H9 (cell line): ENCODE data around the gene LMAN1. TPM values are rescaled to one million over a fixed set of nuclear protein-coding genes. Genes with fewer than 3 reads are reported as not detected.

Source experiments
- DNase-seq: peaks from one replicate; pipeline ENCODE4 v3.0.0-alpha.2; 2017
- H2AFZ ChIP-seq: one replicate; pipeline ENCODE4 v1.6.1; 2013; ENCODE audit warnings: mild to moderate bottlenecking, low read length, control low read depth, moderate library complexity
- H2AK5ac ChIP-seq: 2 replicates; pipeline ENCODE4 v1.6.1; 2013; ENCODE audit warnings: low read length, control low read depth, mixed read lengths; ENCODE audit not compliant: insufficient read length
- H2BK120ac ChIP-seq: one replicate; pipeline ENCODE4 v1.6.1; 2013; ENCODE audit warnings: low read depth, mild to moderate bottlenecking, low read length, control low read depth, inconsistent platforms; ENCODE audit not compliant: poor library complexity, severe bottlenecking
- H2BK12ac ChIP-seq: 2 replicates; pipeline ENCODE4 v1.6.1; 2013; ENCODE audit warnings: low read length, control low read depth, mixed read lengths, low read depth; ENCODE audit not compliant: insufficient read length
- H2BK15ac ChIP-seq: 2 replicates; pipeline ENCODE4 v1.6.1; 2013; ENCODE audit warnings: low read depth, low read length, control low read depth
- H2BK20ac ChIP-seq: one replicate; pipeline ENCODE4 v1.6.1; 2013; ENCODE audit warnings: low read depth, mild to moderate bottlenecking, low read length, control low read depth, inconsistent platforms; ENCODE audit not compliant: poor library complexity, severe bottlenecking
- H2BK5ac ChIP-seq: 2 replicates; pipeline ENCODE4 v1.6.1; 2013; ENCODE audit warnings: low read length, control low read depth, mixed read lengths; ENCODE audit not compliant: insufficient read length
- H3K14ac ChIP-seq: 2 replicates; pipeline ENCODE4 v1.6.1; 2013; ENCODE audit warnings: low read length, control low read depth; ENCODE audit not compliant: insufficient read depth
- H3K18ac ChIP-seq: 2 replicates; pipeline ENCODE4 v1.6.1; 2013; ENCODE audit warnings: low read depth, mild to moderate bottlenecking, mixed read lengths, low read length, control low read depth; ENCODE audit not compliant: insufficient read length
- H3K23ac ChIP-seq: 2 replicates; pipeline ENCODE4 v1.6.1; 2013; ENCODE audit warnings: low read length, control low read depth, mixed read lengths, low read depth; ENCODE audit not compliant: insufficient read length
- H3K23me2 ChIP-seq: 2 replicates; pipeline ENCODE4 v1.6.1; 2013; ENCODE audit warnings: low read depth, mild to moderate bottlenecking, mixed read lengths, low read length, control low read depth; ENCODE audit not compliant: insufficient read length, poor library complexity, severe bottlenecking
- H3K27ac ChIP-seq: 2 replicates; pipeline ENCODE4 v1.5.1; 2013; ENCODE audit warnings: low read length, control low read depth, mixed read lengths, low read depth; ENCODE audit not compliant: insufficient read length
- H3K27me3 ChIP-seq: 2 replicates; pipeline ENCODE4 v1.6.1; 2013; ENCODE audit warnings: low read length, control low read depth, inconsistent platforms; ENCODE audit not compliant: insufficient read depth
- H3K4ac ChIP-seq: 2 replicates; pipeline ENCODE4 v1.6.1; 2013; ENCODE audit warnings: low read depth, mild to moderate bottlenecking, control low read depth, inconsistent platforms, low read length, moderate library complexity
- H3K4me1 ChIP-seq: 2 replicates; pipeline ENCODE4 v1.6.1; 2013; ENCODE audit warnings: low read length, control low read depth, inconsistent platforms; ENCODE audit not compliant: insufficient read depth
- H3K4me2 ChIP-seq: 2 replicates; pipeline ENCODE4 v1.6.1; 2013; ENCODE audit warnings: low read length, control low read depth, mixed read lengths; ENCODE audit not compliant: insufficient read length, insufficient read depth
- H3K56ac ChIP-seq: 2 replicates; pipeline ENCODE4 v1.6.1; 2013; ENCODE audit warnings: low read depth, mild to moderate bottlenecking, mixed read lengths, low read length, control low read depth; ENCODE audit not compliant: insufficient read length
- H3K79me1 ChIP-seq: 2 replicates; pipeline ENCODE4 v1.6.1; 2013; ENCODE audit warnings: low read depth, mild to moderate bottlenecking, moderate library complexity, low read length, control low read depth, inconsistent platforms; ENCODE audit not compliant: insufficient read depth, poor library complexity, severe bottlenecking
- H3K79me2 ChIP-seq: 2 replicates; pipeline ENCODE4 v1.6.1; 2013; ENCODE audit warnings: low read length, control low read depth, inconsistent platforms; ENCODE audit not compliant: insufficient read depth
- H3K9ac ChIP-seq: 2 replicates; pipeline ENCODE4 v1.6.1; 2013; ENCODE audit warnings: low read length, control low read depth, mixed read lengths; ENCODE audit not compliant: insufficient read length; ENCODE audit errors: extremely low read depth
- H3K9me3 ChIP-seq: one replicate; pipeline ENCODE4 v1.6.1; 2013; ENCODE audit warnings: low read depth, low read length, inconsistent platforms; ENCODE audit not compliant: control insufficient read depth
- H3T11ph ChIP-seq: one replicate; pipeline ENCODE4 v1.6.1; 2013; ENCODE audit warnings: mild to moderate bottlenecking, low read length, control low read depth, inconsistent platforms
- H4K20me1 ChIP-seq: one replicate; pipeline ENCODE4 v1.6.1; 2013; ENCODE audit not compliant: control insufficient read depth, insufficient read length, insufficient read depth
- H4K5ac ChIP-seq: 2 replicates; pipeline ENCODE4 v1.6.1; 2013; ENCODE audit warnings: low read depth, mild to moderate bottlenecking, mixed read lengths, low read length, control low read depth; ENCODE audit not compliant: insufficient read length
- H4K8ac ChIP-seq: replicated peaks from 2 replicates; pipeline ENCODE4 v1.6.1; 2013; ENCODE audit warnings: low read length, control low read depth, mixed read lengths, low read depth; ENCODE audit not compliant: insufficient read length
- H4K91ac ChIP-seq: 2 replicates; pipeline ENCODE4 v1.6.1; 2013; ENCODE audit warnings: low read depth, mild to moderate bottlenecking, moderate library complexity, mixed read lengths, low read length, control low read depth; ENCODE audit not compliant: insufficient read length
- H3K27ac Mint-ChIP-seq, 3 experiments: 2 replicates in 2 of 3; 3 replicates in 1 of 3; pipeline ENCODE4 v1.8.0; 2020 to 2021; ENCODE audit warnings: mixed read lengths in 3 of 3, mild to moderate bottlenecking in 1 of 3, moderate library complexity in 1 of 3
- H3K27me3 Mint-ChIP-seq: 2 replicates; pipeline ENCODE4 v1.8.0; 2021; ENCODE audit warnings: low read depth, mild to moderate bottlenecking, moderate library complexity, mixed read lengths
- H3K36me3 Mint-ChIP-seq, 3 experiments: 2 replicates in 2 of 3; 3 replicates in 1 of 3; pipeline ENCODE4 v1.8.0; 2020 to 2021; ENCODE audit warnings: low read depth in 3 of 3, mixed read lengths in 3 of 3; ENCODE audit not compliant: insufficient read depth in 1 of 3
- H3K4me1 Mint-ChIP-seq, 2 experiments: 2 replicates each; pipeline ENCODE4 v1.8.0; 2020; ENCODE audit warnings: mixed read lengths in 2 of 2
- H3K4me3 Mint-ChIP-seq, 2 experiments: 2 replicates in 1 of 2; 3 replicates in 1 of 2; pipeline ENCODE4 v1.8.0; 2020 to 2021; ENCODE audit warnings: mild to moderate bottlenecking in 2 of 2, mixed read lengths in 2 of 2, moderate library complexity in 1 of 2
- H3K9me3 Mint-ChIP-seq, 2 experiments: 2 replicates in 1 of 2; 3 replicates in 1 of 2; pipeline ENCODE4 v1.8.0; 2020; ENCODE audit warnings: mild to moderate bottlenecking in 2 of 2, mixed read lengths in 2 of 2, moderate library complexity in 1 of 2
- WGBS: extraction: QIAGEN DNeasy Blood & Tissue Kit; methylation state at CpG from one replicate; pipeline ENCODE4 v1.1.7; 2013; ENCODE audit warnings: missing lambda C conversion rate, low lambda C conversion rate, mixed read lengths; ENCODE audit not compliant: insufficient read length; ENCODE audit errors: extremely low coverage; 5-methylcytosine and 5-hydroxymethylcytosine counted together
- total RNA-seq: library from RNA; stranded (reverse); gene quantifications from 2 replicates; pipeline ENCODE4 v1.2.1, GENCODE V29; 2021
- TF ChIP-seq, protein P1 (sequence below): fragments of 200-600 bp; sonication (generic); conservative IDR thresholded peaks from 3 replicates; pipeline ENCODE4 v1.8.0; 2021; ENCODE audit warnings: antibody characterized with exemption, mild to moderate bottlenecking

Gene LMAN1
- total RNA-seq, 1 experiment from 2014 or later: 63.6 TPM

DNA sequence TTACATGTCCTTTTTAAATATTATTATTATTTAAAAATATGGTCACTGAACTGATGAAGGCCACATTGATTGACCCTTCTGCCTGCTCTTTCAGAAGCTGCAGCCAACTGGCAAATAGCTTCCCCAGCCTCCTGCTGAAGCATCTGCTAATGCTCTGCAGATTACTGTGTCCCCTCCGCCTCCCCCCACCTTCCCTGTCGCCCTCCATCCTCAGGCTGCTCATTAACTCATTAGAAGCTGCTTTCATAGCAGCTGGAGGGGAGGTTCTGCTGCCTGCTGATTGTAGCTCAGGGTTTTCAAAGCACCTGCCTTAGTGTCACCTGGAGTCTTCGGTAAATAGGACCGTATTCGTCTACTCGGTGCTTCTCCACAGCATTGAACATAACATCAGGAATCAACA lies 24.8 kb upstream of the LMAN1 start:
- H3K4me1 Mint-ChIP-seq: peaks cover 29 to 50% of the 10 kb centered on the region in 2 experiments
- WGBS: no CpG with 5 or more reads among the region's 6 CpGs
- H2BK20ac ChIP-seq: no peak overlapping the region

More for the DNA sequence above, 24.8 kb upstream of the LMAN1 start:
- Histone ChIP-seq H3T11ph (no peak overlapping the region), H3K14ac (no peak overlapping the region), H3K4ac (no peak overlapping the region), H4K5ac (no peak overlapping the region), H3K9ac (no peak overlapping the region), H3K56ac (no peak overlapping the region), H2BK12ac (no peak overlapping the region), H3K27me3 (no peaks in the 10 kb centered on the region), H4K91ac (no peak overlapping the region), H3K4me2 (no peak overlapping the region), H2BK120ac (no peak overlapping the region), H3K4me1 (no peaks in the 10 kb centered on the region), H4K8ac (no peak overlapping the region), H3K79me1 (no peaks in the 10 kb centered on the region), H3K27ac (no peak overlapping the region), H3K23me2 (no peaks in the 10 kb centered on the region), H3K23ac (no peak overlapping the region), H2BK5ac (no peak overlapping the region), H2BK15ac (no peak overlapping the region), H2AK5ac (no peak overlapping the region), H3K79me2 (no peaks in the 10 kb centered on the region), H2AFZ (no peak overlapping the region), H3K18ac (no peak overlapping the region), H4K20me1 (no peaks in the 10 kb centered on the region), H3K9me3 (no peaks in the 10 kb centered on the region)
- no peaks in the 10 kb centered on the region for H3K36me3 Mint-ChIP-seq
- H3K4me3 Mint-ChIP-seq: no peak overlapping the region
- no peaks in the 10 kb centered on the region; a peak in 2 of 5 replicates for H3K9me3 Mint-ChIP-seq
- TF ChIP-seq, protein P1, sequence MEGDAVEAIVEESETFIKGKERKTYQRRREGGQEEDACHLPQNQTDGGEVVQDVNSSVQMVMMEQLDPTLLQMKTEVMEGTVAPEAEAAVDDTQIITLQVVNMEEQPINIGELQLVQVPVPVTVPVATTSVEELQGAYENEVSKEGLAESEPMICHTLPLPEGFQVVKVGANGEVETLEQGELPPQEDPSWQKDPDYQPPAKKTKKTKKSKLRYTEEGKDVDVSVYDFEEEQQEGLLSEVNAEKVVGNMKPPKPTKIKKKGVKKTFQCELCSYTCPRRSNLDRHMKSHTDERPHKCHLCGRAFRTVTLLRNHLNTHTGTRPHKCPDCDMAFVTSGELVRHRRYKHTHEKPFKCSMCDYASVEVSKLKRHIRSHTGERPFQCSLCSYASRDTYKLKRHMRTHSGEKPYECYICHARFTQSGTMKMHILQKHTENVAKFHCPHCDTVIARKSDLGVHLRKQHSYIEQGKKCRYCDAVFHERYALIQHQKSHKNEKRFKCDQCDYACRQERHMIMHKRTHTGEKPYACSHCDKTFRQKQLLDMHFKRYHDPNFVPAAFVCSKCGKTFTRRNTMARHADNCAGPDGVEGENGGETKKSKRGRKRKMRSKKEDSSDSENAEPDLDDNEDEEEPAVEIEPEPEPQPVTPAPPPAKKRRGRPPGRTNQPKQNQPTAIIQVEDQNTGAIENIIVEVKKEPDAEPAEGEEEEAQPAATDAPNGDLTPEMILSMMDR: no peak
- peaks cover 60% of the 10 kb centered on the region for H3K27me3 Mint-ChIP-seq
- H3K27ac Mint-ChIP-seq: no peak overlapping the region; a peak in 1 of 7 replicates
- DNase-seq: no peak
